ENCODE results near the gene PRDX5.

PRDX5 gene

GRCh38 chr11:64368673-64369074 lies 50.8 kb downstream of the PRDX5 start:
- no peak overlapping the region for H3K4me3 ChIP-seq (ENCODE audit: low read depth, low read length)
- no peak for TF ChIP-seq CTCF (IDR thresholded peaks at IDR 0.05; ENCODE audit: control insufficient read depth, extremely low read depth, insufficient read depth)
- no peak for DNase-seq (ENCODE audit: low read depth)

- no peak for DNase-seq (ENCODE audit: low read depth)
These were observed 51.8 kb downstream of the PRDX5 start for GRCh38 chr11:64369440-64370421.

GRCh38 chr11:64371201-64371600 lies 53.3 kb downstream of the PRDX5 start:
- TF ChIP-seq CTCF (IDR thresholded peaks at IDR 0.05; ENCODE audit: control insufficient read depth, extremely low read depth, insufficient read depth), result no peak
- DNase-seq (ENCODE audit: low read depth), result no peak
- no peak overlapping the region for H3K4me3 ChIP-seq (ENCODE audit: low read depth, low read length)

More at GRCh38 chr11:64369440-64370421, 51.8 kb downstream of the PRDX5 start:
- no peak for TF ChIP-seq CTCF (IDR thresholded peaks at IDR 0.05; ENCODE audit: control insufficient read depth, extremely low read depth, insufficient read depth)
- H3K4me3 ChIP-seq (ENCODE audit: low read depth, low read length), result no peak overlapping the region
